Neural progenitor cell (in vitro differentiated cells): ENCODE data around the gene VAV1. TPM values are rescaled to one million over a fixed set of nuclear protein-coding genes. Genes with fewer than 3 reads are reported as not detected.

Experiments
- DNase-seq: peaks from one replicate; pipeline ENCODE4 v3.0.0-alpha.2; 2016; ENCODE audit warnings: low spot score
- H2AFZ ChIP-seq: fragments of 200-600 bp; sonication (generic); replicated peaks from 2 replicates; pipeline ENCODE4 v1.6.1; 2016; ENCODE audit warnings: antibody characterized with exemption
- H3F3A ChIP-seq: fragments of 200-600 bp; sonication (generic); 2 replicates; pipeline ENCODE4 v1.6.1; 2016; ENCODE audit warnings: antibody characterized with exemption, low read depth
- H3K27ac ChIP-seq: fragments of 200-600 bp; sonication (generic); 2 replicates; pipeline ENCODE4 v1.5.1; 2016; ENCODE audit warnings: mild to moderate bottlenecking
- H3K27me3 ChIP-seq: fragments of 200-600 bp; sonication (generic); 2 replicates; pipeline ENCODE4 v1.6.1; 2016; ENCODE audit warnings: mild to moderate bottlenecking, moderate library complexity
- H3K36me3 ChIP-seq: fragments of 200-600 bp; sonication (generic); 2 replicates; pipeline ENCODE4 v1.5.1; 2016
- H3K4me1 ChIP-seq: fragments of 200-600 bp; sonication (generic); 2 replicates; pipeline ENCODE4 v1.6.1; 2016; ENCODE audit warnings: mixed run types
- H3K4me2 ChIP-seq: fragments of 200-600 bp; sonication (generic); 2 replicates; pipeline ENCODE4 v1.6.1; 2016
- H3K4me3 ChIP-seq: fragments of 200-600 bp; sonication (generic); 2 replicates; pipeline ENCODE4 v1.5.1; 2016
- H3K79me2 ChIP-seq: fragments of 200-600 bp; sonication (generic); 2 replicates; pipeline ENCODE4 v1.6.1; 2016; ENCODE audit warnings: low read depth
- H3K9ac ChIP-seq: fragments of 200-600 bp; sonication (generic); 2 replicates; pipeline ENCODE4 v1.6.1; 2016
- H3K9me3 ChIP-seq: fragments of 200-600 bp; sonication (generic); 2 replicates; pipeline ENCODE4 v1.5.1; 2016; ENCODE audit warnings: low read depth
- H4K20me1 ChIP-seq: fragments of 200-600 bp; sonication (generic); 2 replicates; pipeline ENCODE4 v1.6.1; 2016; ENCODE audit warnings: low read depth
- H3K27ac Mint-ChIP-seq: 3 replicates; pipeline ENCODE4 v1.8.0; 2021; ENCODE audit warnings: mixed read lengths
- H3K27me3 Mint-ChIP-seq: 2 replicates; pipeline ENCODE4 v1.8.0; 2022; ENCODE audit warnings: low read depth, mild to moderate bottlenecking, inconsistent platforms, moderate library complexity, mixed read lengths; ENCODE audit not compliant: insufficient read depth
- H3K36me3 Mint-ChIP-seq: 3 replicates; pipeline ENCODE4 v1.8.0; 2021; ENCODE audit warnings: mixed read lengths
- H3K4me1 Mint-ChIP-seq: 3 replicates; pipeline ENCODE4 v1.8.0; 2021; ENCODE audit warnings: mixed read lengths
- H3K4me3 Mint-ChIP-seq: 3 replicates; pipeline ENCODE4 v1.8.0; 2021; ENCODE audit warnings: mild to moderate bottlenecking, moderate library complexity, mixed read lengths
- H3K9me3 Mint-ChIP-seq: 3 replicates; pipeline ENCODE4 v1.8.0; 2020; ENCODE audit warnings: mixed read lengths
- EZH2 ChIP-seq: fragments of 200-600 bp; sonication (generic); IDR thresholded peaks from 2 replicates; pipeline ENCODE4 v1.6.1; 2017; ENCODE audit warnings: antibody characterized with exemption, mild to moderate bottlenecking, moderate library complexity
- EZH2phosphoT487 ChIP-seq: fragments of 200-600 bp; sonication (generic); IDR thresholded peaks from 2 replicates; pipeline ENCODE4 v1.6.1; 2017; ENCODE audit warnings: antibody characterized with exemption
- total RNA-seq: library from RNA; depleted of rRNA; stranded (reverse); fragments of >200 nt; gene quantifications from 2 replicates; pipeline ENCODE4 v1.2.3, GENCODE V29; 2015; ENCODE audit warnings: low replicate concordance
- TF ChIP-seq, protein P1 (sequence below): fragments of 200-600 bp; sonication (generic); IDR thresholded peaks from 2 replicates; pipeline ENCODE4 v1.5.1; 2017; ENCODE audit warnings: antibody characterized with exemption, mild to moderate bottlenecking

VAV1 gene
- total RNA-seq, 1 donor from 2014 or later, result not detected

DNA sequence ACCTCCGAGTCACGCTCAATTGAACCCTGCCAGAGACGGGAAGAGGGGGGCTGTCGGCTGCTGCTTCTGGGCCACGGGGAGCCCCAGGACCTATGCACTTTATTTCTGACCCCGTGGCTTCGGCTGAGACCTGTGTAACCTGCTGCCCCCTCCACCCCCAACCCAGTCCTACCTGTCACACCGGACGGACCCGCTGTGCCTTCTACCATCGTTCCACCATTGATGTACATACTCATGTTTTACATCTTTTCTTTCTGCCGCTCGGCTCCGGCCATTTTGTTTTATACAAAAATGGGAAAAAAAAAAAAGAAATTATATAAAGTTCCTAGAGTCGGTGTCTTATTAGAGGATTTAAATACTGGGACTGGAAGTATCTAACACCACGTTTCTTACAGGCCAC lies 21.3 kb upstream of the VAV1 start:
- Histone ChIP-seq H4K20me1 (peaks cover 6% of the 10 kb centered on the region), H3K36me3 (peaks cover 3% of the 10 kb centered on the region), H3F3A (peaks cover 29% of the 10 kb centered on the region), H3K4me2 (no peak overlapping the region), H2AFZ (no peak overlapping the region), H3K79me2 (no peaks in the 10 kb centered on the region), H3K27me3 (no peaks in the 10 kb centered on the region), H3K4me3 (no peak overlapping the region), H3K9ac (no peak overlapping the region), H3K27ac (no peak overlapping the region), H3K4me1 (no peaks in the 10 kb centered on the region), H3K9me3 (no peaks in the 10 kb centered on the region)
- TF ChIP-seq EZH2phosphoT487, result no peak
- TF ChIP-seq, protein P1, sequence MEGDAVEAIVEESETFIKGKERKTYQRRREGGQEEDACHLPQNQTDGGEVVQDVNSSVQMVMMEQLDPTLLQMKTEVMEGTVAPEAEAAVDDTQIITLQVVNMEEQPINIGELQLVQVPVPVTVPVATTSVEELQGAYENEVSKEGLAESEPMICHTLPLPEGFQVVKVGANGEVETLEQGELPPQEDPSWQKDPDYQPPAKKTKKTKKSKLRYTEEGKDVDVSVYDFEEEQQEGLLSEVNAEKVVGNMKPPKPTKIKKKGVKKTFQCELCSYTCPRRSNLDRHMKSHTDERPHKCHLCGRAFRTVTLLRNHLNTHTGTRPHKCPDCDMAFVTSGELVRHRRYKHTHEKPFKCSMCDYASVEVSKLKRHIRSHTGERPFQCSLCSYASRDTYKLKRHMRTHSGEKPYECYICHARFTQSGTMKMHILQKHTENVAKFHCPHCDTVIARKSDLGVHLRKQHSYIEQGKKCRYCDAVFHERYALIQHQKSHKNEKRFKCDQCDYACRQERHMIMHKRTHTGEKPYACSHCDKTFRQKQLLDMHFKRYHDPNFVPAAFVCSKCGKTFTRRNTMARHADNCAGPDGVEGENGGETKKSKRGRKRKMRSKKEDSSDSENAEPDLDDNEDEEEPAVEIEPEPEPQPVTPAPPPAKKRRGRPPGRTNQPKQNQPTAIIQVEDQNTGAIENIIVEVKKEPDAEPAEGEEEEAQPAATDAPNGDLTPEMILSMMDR, result no peak
- no peak for TF ChIP-seq EZH2
- H3K27ac Mint-ChIP-seq, result no peak overlapping the region
- DNase-seq, result no peak
- H3K4me1 Mint-ChIP-seq, result peaks cover 4% of the 10 kb centered on the region
- H3K27me3 Mint-ChIP-seq, result peaks cover 9% of the 10 kb centered on the region
- peaks cover 8% of the 10 kb centered on the region for H3K36me3 Mint-ChIP-seq
- H3K4me3 Mint-ChIP-seq, result peak overlapping the region; percentile 38
- H3K9me3 Mint-ChIP-seq, result no peaks in the 10 kb centered on the region

DNA sequence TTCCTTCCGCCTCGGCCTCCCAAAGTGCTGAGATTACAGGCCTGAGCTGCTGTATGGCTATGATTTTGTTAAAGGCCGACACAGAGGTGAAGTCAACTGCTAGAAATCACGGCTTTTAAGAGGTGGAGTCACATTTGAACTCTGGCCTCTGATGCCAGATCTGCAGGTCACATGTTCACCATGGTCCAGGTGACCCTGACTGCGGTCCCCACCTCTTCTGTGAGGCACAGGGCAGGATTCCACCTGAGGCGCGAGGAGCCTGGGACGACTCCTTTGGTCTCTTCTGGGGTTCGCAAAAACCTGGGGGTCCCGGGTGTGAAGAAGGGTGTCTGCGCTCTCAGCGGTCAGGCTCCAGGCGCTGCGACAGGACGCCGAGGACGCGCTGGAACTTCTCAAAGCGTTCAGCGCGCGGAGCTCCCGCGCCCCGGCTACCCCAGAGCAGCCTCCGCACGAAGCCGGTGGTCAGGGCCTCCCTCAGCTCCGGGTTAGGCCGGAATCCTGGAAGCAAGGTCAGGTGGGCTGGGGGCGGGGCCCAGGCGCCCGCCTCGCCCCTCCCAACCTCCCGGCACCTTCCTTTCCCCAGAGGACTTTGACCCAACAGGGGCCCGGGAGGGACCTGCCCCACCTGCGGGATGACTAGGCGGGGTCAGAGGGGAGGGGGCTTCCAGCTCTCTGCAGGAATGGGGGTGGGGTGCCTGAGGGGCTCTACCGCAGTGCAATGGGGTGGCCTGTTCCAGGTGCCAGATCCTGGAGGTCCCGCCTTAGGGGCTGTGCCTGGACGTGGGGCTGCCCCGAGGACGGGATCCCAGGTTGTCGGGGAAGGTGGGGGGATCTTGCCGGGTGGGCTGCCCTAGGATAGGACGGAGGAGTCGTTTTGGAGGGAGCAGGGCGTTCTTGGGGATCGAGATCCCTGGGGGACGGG lies 20.0 kb upstream of the VAV1 start:
- no peak overlapping the region for H3K9ac ChIP-seq

DNA sequence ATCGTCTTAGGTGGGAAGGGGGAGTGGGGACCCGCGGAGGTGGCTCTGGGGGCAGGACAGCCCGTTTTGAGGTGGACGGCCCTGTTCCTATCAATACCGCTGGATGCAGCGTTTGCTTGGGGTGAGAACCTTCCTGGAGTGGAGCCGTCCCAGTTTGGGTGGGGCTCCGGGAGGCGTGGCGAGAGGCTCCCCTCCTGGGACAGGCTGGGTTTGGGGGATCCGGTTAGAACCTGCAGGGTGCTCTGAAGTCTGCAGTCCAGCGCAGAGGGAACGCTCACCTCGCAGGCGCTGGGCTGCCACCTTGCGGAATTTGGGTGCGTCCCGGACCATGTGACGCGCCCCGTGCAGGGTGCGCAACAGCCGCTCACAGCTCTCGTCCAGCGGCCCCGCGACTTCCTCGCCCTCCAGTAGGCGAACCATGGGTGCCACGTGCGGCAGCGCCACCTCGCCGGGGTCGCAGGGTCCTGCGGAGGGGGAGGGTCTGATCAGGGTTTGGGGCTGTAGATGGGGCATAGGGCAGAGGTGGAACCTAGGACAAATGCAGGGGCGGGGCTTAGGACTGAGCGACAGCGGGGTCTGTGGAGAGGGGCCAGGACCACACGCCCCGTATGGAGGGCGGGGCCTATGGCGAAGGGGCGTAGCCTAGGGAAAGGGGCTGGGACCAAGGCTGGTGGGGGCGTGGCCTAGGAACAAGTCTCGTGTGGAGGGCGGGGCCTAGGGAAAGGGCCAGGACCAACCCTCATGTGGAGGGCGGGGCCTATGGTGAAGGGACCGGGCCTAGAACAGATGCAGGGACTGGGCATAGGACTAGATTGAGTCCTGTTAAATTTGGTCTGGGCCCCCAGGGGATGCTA lies 19.1 kb upstream of the VAV1 start:
- Histone ChIP-seq H3K4me1 (no peaks in the 10 kb centered on the region), H4K20me1 (peaks cover 6% of the 10 kb centered on the region), H3K9ac (no peak overlapping the region), H3F3A (peaks cover 29% of the 10 kb centered on the region), H3K4me3 (peak overlapping the region; percentile 45), H3K4me2 (peak overlapping the region; percentile 71), H3K79me2 (no peaks in the 10 kb centered on the region), H3K27me3 (no peaks in the 10 kb centered on the region), H3K36me3 (no peaks in the 10 kb centered on the region), H3K9me3 (no peaks in the 10 kb centered on the region), H2AFZ (peak overlapping the region; percentile 55), H3K27ac (no peak overlapping the region)
- DNase-seq, result peak; percentile 97
- Mint-ChIP-seq H3K27ac (no peak overlapping the region), H3K4me1 (peaks cover 4% of the 10 kb centered on the region), H3K4me3 (peak overlapping the region; percentile 81), H3K9me3 (no peaks in the 10 kb centered on the region), H3K36me3 (peaks cover 8% of the 10 kb centered on the region), H3K27me3 (peaks cover 9% of the 10 kb centered on the region)
- TF ChIP-seq EZH2phosphoT487, result no peak
- TF ChIP-seq, protein P1, result peak; percentile 58

More for the DNA sequence above, 20.0 kb upstream of the VAV1 start:
- Histone ChIP-seq H3K9me3 (no peaks in the 10 kb centered on the region), H2AFZ (peak overlapping the region; percentile 55), H3K27me3 (no peaks in the 10 kb centered on the region), H4K20me1 (peaks cover 6% of the 10 kb centered on the region), H3K36me3 (no peaks in the 10 kb centered on the region), H3K4me3 (peak overlapping the region; percentile 45), H3F3A (peaks cover 29% of the 10 kb centered on the region), H3K27ac (no peak overlapping the region), H3K4me1 (no peaks in the 10 kb centered on the region), H3K79me2 (no peaks in the 10 kb centered on the region), H3K4me2 (peak overlapping the region; percentile 71)
- H3K27me3 Mint-ChIP-seq, result peaks cover 9% of the 10 kb centered on the region
- peak overlapping the region; percentile 81 for H3K4me3 Mint-ChIP-seq
- H3K9me3 Mint-ChIP-seq, result no peaks in the 10 kb centered on the region
- peaks cover 8% of the 10 kb centered on the region for H3K36me3 Mint-ChIP-seq
- peaks cover 4% of the 10 kb centered on the region for H3K4me1 Mint-ChIP-seq
- DNase-seq, result peak; percentile 83
- no peak overlapping the region for H3K27ac Mint-ChIP-seq
- no peak for TF ChIP-seq EZH2phosphoT487
- TF ChIP-seq, protein P1, result no peak
- no peak for TF ChIP-seq EZH2
